NCI-H1417 treated with DMSO at 0.1 percent for 48 hours (cell line): ENCODE results near the gene THRAP3.

ENCODE experiments used
- DNase-seq: peaks from one replicate; lab custom pipeline; 2025; lab: John Stamatoyannopoulos, UW

Gene THRAP3

DNA sequence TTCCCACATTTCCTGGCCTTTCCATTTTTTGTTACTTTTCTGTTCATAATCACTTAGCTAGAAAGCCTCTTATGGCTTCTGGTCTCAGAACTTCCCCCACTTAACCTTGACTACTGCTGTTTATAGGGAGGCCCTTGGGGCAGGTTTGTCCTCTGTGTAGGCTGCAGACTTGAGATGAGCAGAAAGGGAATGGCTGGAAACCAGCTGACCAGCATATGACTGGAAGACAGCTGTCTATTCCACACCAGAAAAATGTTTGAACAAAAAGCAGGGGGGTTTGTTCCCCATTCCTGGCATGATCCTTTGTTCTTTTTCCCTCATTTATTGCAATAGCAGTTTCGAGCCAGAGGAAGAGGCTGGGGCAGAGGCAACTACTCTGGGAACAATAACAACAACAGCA lies 77.0 kb downstream of the THRAP3 start:
- no peak for DNase-seq

DNA sequence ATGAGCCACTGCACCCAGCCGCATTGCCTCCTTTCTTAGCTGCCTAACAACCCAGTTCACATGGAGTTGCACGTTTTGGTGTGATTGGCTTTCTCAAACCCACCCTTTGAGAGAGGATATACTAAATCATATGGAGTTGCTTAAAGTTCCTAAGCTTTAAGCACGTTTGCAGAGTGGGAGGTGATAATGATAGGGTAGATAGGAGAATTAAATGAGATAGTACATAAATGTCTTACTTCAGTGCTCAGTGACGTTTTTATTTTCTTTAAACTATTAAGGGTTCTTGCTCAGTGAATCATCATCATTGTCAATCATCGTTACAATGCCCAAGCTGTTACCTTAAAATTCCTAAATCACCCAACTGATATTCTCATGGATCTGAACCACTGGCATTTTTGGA lies 79.0 kb downstream of the THRAP3 start:
- no peak for DNase-seq

- no peak for DNase-seq
Measured at GRCh38 chr1:36303650-36304360, 79.6 kb downstream of the THRAP3 start.

DNA sequence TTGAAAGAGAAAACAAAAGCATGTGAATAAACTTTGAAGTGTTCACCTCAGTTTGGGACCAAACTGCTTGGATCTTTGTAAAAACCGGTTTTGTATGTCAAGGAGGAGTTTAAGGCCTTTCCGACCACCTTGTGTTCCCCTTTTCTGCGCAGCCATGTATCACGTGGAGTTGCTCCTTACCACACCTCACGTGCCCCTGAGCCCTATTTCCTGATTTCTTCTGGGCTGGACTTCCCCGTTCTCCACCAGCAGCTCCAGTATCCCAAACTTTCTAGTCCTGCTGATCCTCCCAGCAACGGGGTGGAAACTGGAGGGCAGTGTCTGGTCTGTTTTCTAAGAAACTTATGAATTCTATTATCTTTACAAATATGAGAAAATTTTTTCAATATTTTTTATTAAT lies 80.3 kb downstream of the THRAP3 start:
- DNase-seq: no peak

DNA sequence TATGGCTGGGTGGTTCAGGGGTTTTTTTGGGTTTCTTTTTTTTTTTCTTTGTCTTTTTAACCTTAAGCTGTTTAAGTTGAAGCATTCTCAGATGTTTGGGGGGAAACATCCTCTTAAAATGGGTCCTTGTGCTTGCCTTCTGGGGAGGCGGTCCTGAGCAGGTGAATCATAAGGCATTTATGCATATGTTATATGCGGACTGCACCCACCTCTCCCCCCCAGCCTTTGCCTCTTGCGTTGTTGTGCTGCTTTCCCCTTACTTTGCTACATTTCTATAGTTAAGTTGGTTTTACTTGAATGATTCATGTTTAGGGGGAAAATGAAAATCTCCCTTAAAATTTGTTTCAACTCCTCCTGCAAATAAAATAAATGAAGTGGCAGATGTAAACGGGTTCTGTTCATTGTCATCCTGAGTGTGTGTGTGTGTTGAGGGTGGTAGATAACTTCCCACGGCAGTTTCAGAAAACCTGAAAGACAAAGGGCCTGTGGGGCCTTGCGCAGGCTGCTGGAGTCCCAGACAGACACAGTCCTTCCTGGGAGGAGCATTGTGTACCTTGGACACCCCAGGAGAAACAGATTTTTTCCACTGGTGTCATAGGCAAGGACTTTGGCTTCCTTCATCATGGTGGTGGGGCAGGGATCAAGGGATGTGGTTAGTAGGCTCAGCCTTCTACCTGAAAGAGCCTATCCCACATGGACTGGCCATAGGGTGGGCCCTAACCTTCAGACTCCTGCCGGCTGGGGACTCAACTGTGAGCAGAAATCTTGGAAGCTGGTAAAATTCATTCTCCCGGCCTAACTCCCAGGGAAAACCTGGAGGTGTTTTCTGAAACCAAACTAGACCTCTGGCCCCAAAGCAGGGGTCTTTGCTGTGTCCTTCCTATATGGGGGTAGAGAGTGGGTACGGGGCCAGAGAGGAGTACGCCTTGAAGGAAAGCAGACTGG lies 81.0 kb downstream of the THRAP3 start:
- no peak for DNase-seq

GRCh38 chr1:36305915-36306209 lies 81.6 kb downstream of the THRAP3 start:
- DNase-seq: no peak

GRCh38 chr1:36306210-36306901 lies 82.1 kb downstream of the THRAP3 start, which contains the start of gene SH3D21:
Gene SH3D21, plus strand, starts transcription at chr1:36306368. Its CDS starts 53 bp downstream, at chr1:36306421.
- DNase-seq: no peak

- DNase-seq: peak; percentile 70
Measured at GRCh38 chr1:36306902-36307456, 82.7 kb downstream of the THRAP3 start.

- no peak for DNase-seq
Measured at GRCh38 chr1:36307601-36308330, 83.5 kb downstream of the THRAP3 start.

- no peak for DNase-seq
Measured at GRCh38 chr1:36309397-36309796, 85.2 kb downstream of the THRAP3 start.

- no peak for DNase-seq
Measured at GRCh38 chr1:36320291-36320761, 96.1 kb downstream of the THRAP3 start.

- no peak for DNase-seq
Measured at GRCh38 chr1:36320767-36321118, 96.5 kb downstream of the THRAP3 start.

DNA sequence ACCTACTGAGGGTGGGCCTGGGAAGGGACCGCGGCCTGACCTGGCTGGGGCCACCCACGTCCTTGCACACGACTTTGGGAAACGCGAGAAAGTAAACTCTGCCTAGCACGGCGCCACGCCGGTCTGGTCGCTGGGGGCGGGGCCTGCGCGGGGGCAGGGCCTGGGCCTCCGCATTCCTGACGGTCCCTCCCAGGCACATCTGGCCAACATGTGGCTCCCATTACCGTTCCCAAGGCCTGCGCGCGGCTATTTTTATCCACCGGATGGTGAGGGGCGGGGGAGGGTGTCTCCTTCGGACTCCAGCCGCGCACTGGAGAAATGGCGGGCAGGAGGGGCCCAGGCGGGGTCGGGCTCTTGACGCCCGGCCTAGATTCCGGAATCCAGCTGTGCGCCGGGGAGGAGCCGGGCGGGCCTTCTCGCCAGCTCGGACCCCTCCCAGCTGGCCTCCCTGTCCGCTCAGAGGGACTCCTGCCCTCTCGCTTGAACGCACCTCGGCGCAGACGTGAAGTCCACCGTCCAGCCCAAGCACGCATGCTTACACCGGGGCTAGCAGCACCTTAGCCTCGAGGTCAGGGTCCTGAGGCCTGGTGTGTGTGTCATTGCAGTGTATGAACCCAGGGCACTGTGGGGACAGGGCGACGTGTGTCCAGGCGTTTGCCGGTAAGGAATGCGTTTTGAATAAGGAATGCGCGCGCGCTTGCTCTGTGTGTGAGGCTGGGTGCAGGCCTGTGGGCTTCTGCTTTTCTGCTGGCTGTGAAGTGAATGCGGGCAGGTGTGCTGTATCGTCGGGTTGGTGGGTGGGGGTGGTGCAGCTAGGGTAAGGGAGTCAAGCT lies 97.1 kb downstream of the THRAP3 start:
- DNase-seq: no peak

DNA sequence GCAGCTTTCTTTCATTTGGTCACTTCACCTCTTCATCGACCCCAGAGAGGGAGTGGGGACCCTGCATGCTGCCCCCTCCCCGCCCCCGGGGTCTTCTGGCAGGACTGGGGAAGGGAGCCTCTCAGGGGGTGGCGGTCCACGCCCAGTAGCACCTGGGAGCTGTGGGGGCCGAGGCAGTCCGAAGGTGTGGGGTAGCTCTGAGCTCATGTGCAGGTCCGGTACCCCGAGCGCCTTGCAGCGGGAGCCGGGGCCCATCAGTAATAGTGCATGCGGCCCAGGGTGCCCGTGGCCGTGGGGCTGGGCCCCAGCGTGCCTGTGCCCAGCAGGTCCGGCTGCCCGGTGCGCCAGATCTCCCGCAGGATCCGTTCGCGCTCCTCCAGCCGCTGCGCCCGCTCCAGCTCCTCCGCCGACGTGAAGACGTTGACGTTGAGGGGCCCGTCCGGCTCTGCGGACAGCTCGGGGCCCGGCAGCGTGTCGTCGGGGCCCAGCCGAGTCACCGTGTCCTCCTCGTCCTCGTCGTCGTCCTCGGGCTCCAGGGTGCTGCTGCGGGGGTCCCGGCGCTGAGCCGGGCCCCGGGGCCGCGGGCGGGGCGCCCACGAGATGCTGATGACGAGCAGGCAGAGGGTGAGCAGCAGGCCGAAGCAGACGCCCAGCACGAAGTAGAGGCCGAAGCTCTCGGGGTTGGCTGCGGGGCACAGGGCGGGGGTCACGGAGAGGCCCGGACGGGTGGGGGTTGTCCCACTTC lies 98.0 kb downstream of the THRAP3 start:
- DNase-seq: no peak

DNA sequence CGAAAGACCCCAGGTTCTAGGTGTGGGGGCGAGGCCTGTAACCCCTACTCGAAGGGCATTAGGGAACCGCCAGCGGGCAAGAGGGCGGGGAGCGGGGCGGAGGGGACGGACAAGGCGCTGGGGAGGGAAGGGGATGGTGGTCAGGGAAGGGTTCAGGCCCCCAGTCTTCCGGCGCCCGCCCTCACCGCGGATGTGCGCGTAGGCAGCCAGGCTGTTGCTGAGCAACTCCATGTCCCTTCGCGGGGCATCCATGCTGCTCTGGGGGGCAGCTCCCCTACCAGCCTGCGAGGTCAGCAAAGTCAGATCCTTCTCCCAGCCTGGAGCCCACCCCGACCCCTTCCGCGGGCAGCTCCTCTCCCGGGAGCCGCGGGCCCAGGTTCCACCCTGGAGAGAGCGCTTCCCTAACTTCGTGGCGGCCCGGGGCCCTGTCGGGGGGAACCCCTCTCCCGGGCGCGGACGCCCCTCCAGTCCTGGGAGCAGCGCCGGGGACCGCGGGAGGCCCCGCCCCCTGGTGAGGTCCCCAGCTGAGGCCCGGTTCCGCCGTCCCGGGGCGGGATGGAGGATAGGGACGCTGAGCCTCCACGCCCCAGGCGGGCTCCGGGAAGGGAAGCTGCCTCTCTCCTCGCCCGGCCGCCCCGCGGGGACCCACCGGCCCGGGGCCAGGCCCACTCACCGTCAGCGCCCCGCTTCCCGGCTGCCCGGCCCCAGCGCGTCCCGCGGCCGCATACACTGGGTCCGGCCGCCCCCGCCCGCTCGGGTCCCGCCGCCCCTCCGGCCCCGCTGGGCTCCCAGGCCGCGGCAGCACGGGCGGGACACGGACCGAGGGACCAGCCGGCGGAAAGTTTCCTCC lies 98.8 kb downstream of the THRAP3 start:
- no peak for DNase-seq

GRCh38 chr1:36323636-36324352 lies 99.6 kb downstream of the THRAP3 start, which contains the start of gene EVA1B:
Gene EVA1B, minus strand, starts transcription at chr1:36323645. Its CDS starts 608 bp downstream, at chr1:36323037.
- DNase-seq: no peak

- DNase-seq: no peak
Measured at GRCh38 chr1:36324353-36324703, 100.1 kb downstream of the THRAP3 start.

DNA sequence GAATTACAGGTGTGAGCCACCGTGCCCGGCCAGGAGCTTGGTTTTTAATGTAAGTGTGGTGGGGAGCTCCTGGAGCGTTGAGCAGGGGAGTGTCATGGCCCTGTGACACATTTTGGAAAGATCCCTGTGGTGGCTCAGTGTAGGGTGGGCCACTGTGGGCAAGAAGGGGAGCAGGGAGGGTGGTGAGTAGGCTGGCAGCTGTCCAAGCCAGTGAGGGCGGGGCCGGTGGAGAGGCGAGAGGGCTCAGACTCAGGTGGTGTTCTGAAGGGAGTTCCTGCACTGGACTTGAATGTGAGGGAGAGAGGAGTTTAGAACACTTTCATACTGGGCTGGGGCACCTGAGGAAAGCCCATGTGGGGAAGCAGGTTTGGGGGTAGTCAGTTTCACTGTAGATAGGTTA lies 102.3 kb downstream of the THRAP3 start:
- DNase-seq: no peak
